GM18867 (cell line): Measurements from ENCODE around the gene RNF213.
"Not testable (repeated sequence)": the region's sequence is repeated elsewhere in the genome, so short reads cannot be mapped to it uniquely, and the experiment has no call there.

Source experiments
- ATAC-seq: cut with Tn5 transposase; IDR thresholded peaks from one replicate; pipeline ENCODE4 v1.9.1; 2021; ENCODE audit warnings: mild to moderate bottlenecking, moderate library complexity; ENCODE audit not compliant: unreplicated experiment

RNF213 gene

GRCh38 chr17:80223838-80224497, 36.7 kb upstream of the RNF213 start:
- ATAC-seq: no peak

GRCh38 chr17:80224683-80225082, 36.0 kb upstream of the RNF213 start:
- ATAC-seq: no peak

GRCh38 chr17:80225230-80225629, 35.4 kb upstream of the RNF213 start:
- no peak for ATAC-seq

GRCh38 chr17:80227156-80227555, 33.5 kb upstream of the RNF213 start:
- ATAC-seq: no peak

GRCh38 chr17:80227666-80228065, 33.0 kb upstream of the RNF213 start:
- ATAC-seq: no peak

- no peak for ATAC-seq
These were observed 32.2 kb upstream of the RNF213 start for GRCh38 chr17:80228477-80228876.

- no peak for ATAC-seq
These were observed 31.6 kb upstream of the RNF213 start for GRCh38 chr17:80229011-80229410.

- no peak for ATAC-seq
These were observed 28.2 kb upstream of the RNF213 start for GRCh38 chr17:80232438-80232837.

GRCh38 chr17:80233202-80233601, 27.4 kb upstream of the RNF213 start:
- no peak for ATAC-seq

GRCh38 chr17:80236911-80237310, 23.7 kb upstream of the RNF213 start:
- ATAC-seq: no peak

GRCh38 chr17:80237386-80237785, 23.3 kb upstream of the RNF213 start:
- ATAC-seq: no peak

GRCh38 chr17:80242505-80242904, 18.1 kb upstream of the RNF213 start:
- ATAC-seq: no peak

GRCh38 chr17:80243526-80244433, 16.9 kb upstream of the RNF213 start:
- no peak for ATAC-seq

GRCh38 chr17:80244448-80244847, 16.2 kb upstream of the RNF213 start:
- not testable (repeated sequence) for ATAC-seq

GRCh38 chr17:80244871-80245509, 15.7 kb upstream of the RNF213 start:
- no peak for ATAC-seq

GRCh38 chr17:80245566-80246265, 14.9 kb upstream of the RNF213 start:
- no peak for ATAC-seq

- ATAC-seq: no peak
These were observed 14.4 kb upstream of the RNF213 start for GRCh38 chr17:80246266-80246681.

GRCh38 chr17:80246726-80247125, 13.9 kb upstream of the RNF213 start:
- no peak for ATAC-seq

GRCh38 chr17:80247561-80247960, 13.1 kb upstream of the RNF213 start:
- ATAC-seq: no peak

GRCh38 chr17:80248001-80248893, 12.4 kb upstream of the RNF213 start:
- ATAC-seq: no peak
